A673 (cell line): Measurements from ENCODE around the gene PGAP2. TPM values are rescaled to one million over a fixed set of nuclear protein-coding genes. Genes with fewer than 3 reads are reported as not detected.
"Not testable (repeated sequence)": the region's sequence is repeated elsewhere in the genome, so short reads cannot be mapped to it uniquely, and the experiment has no call there.

Source experiments
- BruUV-seq: library from RNA; stranded (reverse); fragments of 400-500 nt; replicated peaks from 2 replicates; lab custom pipeline; 2021; lab: Mats Ljungman, UMichigan
- CTCF ChIA-PET: fragments of 300-600 bp; sonication (Branson Sonifier 250); formaldehyde crosslinking; loops from one replicate; lab custom pipeline; 2022; ENCODE audit warnings: antibody characterized with exemption; lab: Charles Lee
- POLR2A ChIA-PET: fragments of 300-600 bp; sonication (Branson Sonifier 250); formaldehyde crosslinking; loops from one replicate; lab custom pipeline; 2022; ENCODE audit warnings: antibody characterized with exemption; ENCODE audit not compliant: low non-redundant PET; lab: Charles Lee
- DNase-seq: peaks from one replicate; pipeline ENCODE4 v3.0.0-alpha.2; 2015; ENCODE audit warnings: low spot score
- H3K27ac ChIP-seq: fragments of 200-600 bp; sonication (generic); 2 replicates; pipeline ENCODE4 v1.5.1; 2016; ENCODE audit warnings: mixed run types, low read depth, mild to moderate bottlenecking, mixed read lengths, antibody characterized with exemption, low read length; ENCODE audit not compliant: poor library complexity, severe bottlenecking
- H3K27me3 ChIP-seq: fragments of 200-600 bp; sonication (generic); replicated peaks from 2 replicates; pipeline ENCODE4 v1.6.1; 2017; ENCODE audit warnings: mixed run types, low read depth, mild to moderate bottlenecking, mixed read lengths, antibody characterized with exemption, low read length; ENCODE audit not compliant: insufficient read depth, poor library complexity
- H3K36me3 ChIP-seq: fragments of 200-600 bp; sonication (generic); 2 replicates; pipeline ENCODE4 v1.6.1; 2016; ENCODE audit warnings: mixed run types, mild to moderate bottlenecking, mixed read lengths, antibody characterized with exemption, low read length; ENCODE audit not compliant: insufficient read depth, poor library complexity, severe bottlenecking
- H3K4me1 ChIP-seq: fragments of 200-600 bp; sonication (generic); 2 replicates; pipeline ENCODE4 v1.6.1; 2017; ENCODE audit warnings: mixed run types, mild to moderate bottlenecking, mixed read lengths, antibody characterized with exemption, low read length; ENCODE audit not compliant: insufficient read depth, poor library complexity, severe bottlenecking
- H3K4me3 ChIP-seq: fragments of 200-600 bp; sonication (generic); 2 replicates; pipeline ENCODE4 v1.5.1; 2016; ENCODE audit warnings: low read depth, mixed run types, mild to moderate bottlenecking, mixed read lengths, low read length; ENCODE audit not compliant: poor library complexity, severe bottlenecking
- H3K9me3 ChIP-seq: fragments of 200-600 bp; sonication (generic); 2 replicates; pipeline ENCODE4 v1.6.1; 2016; ENCODE audit warnings: mixed run types, low read depth, mild to moderate bottlenecking, mixed read lengths, antibody characterized with exemption, low read length; ENCODE audit not compliant: poor library complexity, severe bottlenecking
- CTCF ChIP-seq: fragments of 300-800, 200-600 bp; sonication (generic); conservative IDR thresholded peaks from 2 replicates; pipeline ENCODE4 v1.5.1; 2017; ENCODE audit warnings: low read depth, mild to moderate bottlenecking, antibody characterized with exemption, low read length, moderate library complexity, mixed read lengths
- EZH2 ChIP-seq: fragments of 200-600 bp; sonication (generic); IDR thresholded peaks from 2 replicates; pipeline ENCODE4 v1.6.1; 2017; ENCODE audit warnings: borderline replicate concordance, low read depth, mild to moderate bottlenecking, mixed read lengths, antibody characterized with exemption, low read length; ENCODE audit not compliant: poor library complexity, severe bottlenecking
- intact Hi-C: fragments of 100-400 bp; cut with micrococcal nuclease; formaldehyde crosslinking; loops from one replicate; pipeline ENCODE4 v1.10.0; 2022; ENCODE audit not compliant: unreplicated experiment
- total RNA-seq: library from RNA; stranded (reverse); gene quantifications from 2 replicates; pipeline ENCODE4 v1.2.3, GENCODE V29; 2021

Gene PGAP2
- total RNA-seq, 1 experiment from 2014 or later, result 16.2 TPM

GRCh38 chr11:3857628-3858027, 49.3 kb downstream of the PGAP2 start:
- Histone ChIP-seq H3K36me3 (no peaks in the 10 kb centered on the region), H3K4me3 (no peak overlapping the region), H3K4me1 (peaks cover 20% of the 10 kb centered on the region), H3K27ac (no peak overlapping the region), H3K9me3 (no peaks in the 10 kb centered on the region), H3K27me3 (no peaks in the 10 kb centered on the region)
- CTCF ChIA-PET, result no interaction called here
- POLR2A ChIA-PET, result interaction anchor here (0.6 kb wide), 1 partner anchor 38 kb away, joined by 3 read pairs; no protein-coding TSS in a partner anchor
- no TSS peak for BruUV-seq
- no peak for TF ChIP-seq EZH2
- DNase-seq, result no peak
- intact Hi-C loops, result no loop called here

GRCh38 chr11:3859373-3859881, 51.1 kb downstream of the PGAP2 start:
- POLR2A ChIA-PET, result no interaction called here
- no peaks in the 10 kb centered on the region for H3K9me3 ChIP-seq
- no peaks in the 10 kb centered on the region for H3K36me3 ChIP-seq
- TF ChIP-seq CTCF, result no peak
- no peak overlapping the region for H3K27ac ChIP-seq
- H3K27me3 ChIP-seq, result no peaks in the 10 kb centered on the region
- intact Hi-C loops, result no loop called here
- H3K4me3 ChIP-seq, result no peak overlapping the region
- no TSS peak for BruUV-seq
- CTCF ChIA-PET, result no interaction called here
- H3K4me1 ChIP-seq, result peaks cover 18% of the 10 kb centered on the region
- DNase-seq, result no peak

GRCh38 chr11:3860375-3860774, 52.0 kb downstream of the PGAP2 start:
- DNase-seq, result no peak
- POLR2A ChIA-PET, result no interaction called here

GRCh38 chr11:3860898-3861393, 52.6 kb downstream of the PGAP2 start:
- H3K27me3 ChIP-seq, CTCF ChIA-PET, POLR2A ChIA-PET, H3K27ac ChIP-seq, intact Hi-C loops, DNase-seq, BruUV-seq, H3K36me3 ChIP-seq, H3K4me3 ChIP-seq, H3K9me3 ChIP-seq: not testable (repeated sequence)
- peaks cover 15% of the 10 kb centered on the region for H3K4me1 ChIP-seq

More at GRCh38 chr11:3860375-3860774, 52.0 kb downstream of the PGAP2 start:
- TF ChIP-seq EZH2, result no peak
- TF ChIP-seq CTCF, result no peak
- H3K27ac ChIP-seq, result no peak overlapping the region
- H3K36me3 ChIP-seq, result no peaks in the 10 kb centered on the region
- H3K9me3 ChIP-seq, result no peaks in the 10 kb centered on the region
- peaks cover 15% of the 10 kb centered on the region for H3K4me1 ChIP-seq
- CTCF ChIA-PET, result no interaction called here
- intact Hi-C loops, result no loop called here
- BruUV-seq, result no TSS peak
- H3K27me3 ChIP-seq, result no peaks in the 10 kb centered on the region
- H3K4me3 ChIP-seq, result no peak overlapping the region
